GM19239 (cell line): ENCODE data around the gene CCNG2.
"Not testable (repeated sequence)": the region's sequence is repeated elsewhere in the genome, so short reads cannot be mapped to it uniquely, and the experiment has no call there.

Experiments
- DNase-seq: peaks from one replicate; pipeline ENCODE4 v3.0.0; 2011; ENCODE audit warnings: low spot score; ENCODE audit not compliant: insufficient read length
- FAIRE-seq: peaks from 2 replicates; lab custom pipeline; 2011; peaks lifted over from hg19 to GRCh38; lab: Jason Lieb, UNC

CCNG2 gene

GRCh38 chr4:77156912-77157858 lies at the start of gene CCNG2:
Gene CCNG2 (plus strand): TSS chr4:77157207. CDS start chr4:77158533, 1,326 bp downstream.
- FAIRE-seq = no peak
- peak; percentile 26 for DNase-seq

GRCh38 chr4:77110730-77111129 lies 46.3 kb upstream of the CCNG2 start:
- no peak for DNase-seq
- FAIRE-seq = no peak

GRCh38 chr4:77113069-77113468 lies 43.9 kb upstream of the CCNG2 start:
- DNase-seq (no peak), FAIRE-seq (no peak)

GRCh38 chr4:77117721-77118120 lies 39.3 kb upstream of the CCNG2 start:
- DNase-seq = no peak
- no peak for FAIRE-seq

- DNase-seq = no peak
- FAIRE-seq = no peak
These were observed 36.0 kb upstream of the CCNG2 start for GRCh38 chr4:77120886-77121508.

- DNase-seq (no peak), FAIRE-seq (no peak)
These were observed 35.2 kb upstream of the CCNG2 start for GRCh38 chr4:77121736-77122240.

DNA sequence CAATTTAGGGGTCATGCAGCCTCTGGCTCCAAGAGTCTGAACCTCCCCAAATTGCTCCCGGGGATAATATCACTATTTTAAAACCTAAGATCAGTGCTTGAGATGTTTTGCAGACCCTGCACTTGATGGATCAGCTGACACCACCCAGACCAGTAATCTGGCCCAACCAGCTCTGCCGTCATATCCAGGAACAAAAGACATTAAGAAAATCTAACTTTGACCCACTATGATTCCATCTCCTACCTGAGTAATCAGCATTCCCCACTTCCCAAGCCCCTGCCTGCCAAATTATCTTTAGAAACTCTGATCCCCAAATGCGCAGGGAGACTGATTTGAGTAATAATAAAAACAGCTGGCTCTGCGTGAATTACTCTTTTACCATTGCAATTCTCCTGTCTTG lies 34.4 kb upstream of the CCNG2 start:
- FAIRE-seq = no peak
- DNase-seq = no peak

GRCh38 chr4:77123411-77123810 lies 33.6 kb upstream of the CCNG2 start:
- DNase-seq = no peak
- no peak for FAIRE-seq

DNA sequence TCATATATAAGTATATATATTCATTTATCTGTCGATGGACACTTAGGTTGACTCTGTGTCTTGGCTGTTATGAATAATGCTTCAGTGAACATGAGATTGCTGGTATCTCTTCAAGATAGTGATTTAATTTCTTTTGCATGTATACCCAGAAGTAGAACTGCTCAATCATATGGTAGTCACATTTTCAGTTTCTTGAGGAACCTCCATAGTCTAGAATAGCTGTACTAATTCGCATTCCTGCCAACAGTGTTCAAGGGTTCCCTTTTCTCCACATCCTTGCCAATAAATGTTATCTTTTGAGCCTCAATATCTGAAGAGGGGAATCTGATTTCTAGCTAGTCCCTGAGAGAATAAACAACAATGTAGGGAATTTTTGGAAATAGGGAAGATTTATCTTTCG lies 32.4 kb upstream of the CCNG2 start:
- FAIRE-seq (no peak), DNase-seq (no peak)

DNA sequence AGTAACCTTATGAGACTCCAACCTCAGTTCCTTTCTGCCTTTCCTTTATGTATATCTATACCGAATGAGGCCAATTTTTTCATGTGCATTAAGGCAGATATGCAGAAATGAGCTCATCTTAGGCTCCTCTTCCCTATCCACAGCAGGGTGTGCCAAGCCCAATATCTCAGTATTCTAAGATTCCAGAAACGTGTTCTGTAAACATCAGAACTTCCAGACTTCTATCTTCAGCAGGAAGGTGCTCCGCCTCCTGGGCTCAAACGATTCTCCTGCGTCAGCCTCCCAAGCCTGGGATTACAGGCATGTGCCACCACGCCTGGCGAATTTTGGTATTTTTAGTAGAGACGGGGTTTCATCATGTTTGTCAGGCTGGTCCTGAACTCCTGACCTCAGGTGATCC lies 31.0 kb upstream of the CCNG2 start:
- FAIRE-seq = no peak
- DNase-seq = no peak

DNA sequence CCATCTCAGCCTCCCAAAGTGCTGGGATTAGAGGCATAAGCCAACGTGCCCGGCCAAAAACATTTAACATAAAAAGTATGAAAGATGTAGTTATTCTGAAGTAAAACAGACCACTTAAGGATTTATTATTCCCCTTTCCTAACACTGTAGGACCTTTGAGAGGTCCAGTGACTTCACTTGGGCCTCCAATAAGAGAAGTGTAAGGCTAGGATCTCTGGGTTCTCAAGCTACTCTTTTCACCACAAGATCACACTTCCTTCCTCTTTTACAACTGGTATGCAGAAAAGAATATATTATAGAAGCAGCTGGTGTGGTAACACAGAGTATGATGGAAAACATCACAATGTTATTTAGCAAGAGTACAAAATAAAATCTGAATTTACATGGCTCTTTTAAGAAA lies 30.2 kb upstream of the CCNG2 start:
- no peak for DNase-seq
- no peak for FAIRE-seq

DNA sequence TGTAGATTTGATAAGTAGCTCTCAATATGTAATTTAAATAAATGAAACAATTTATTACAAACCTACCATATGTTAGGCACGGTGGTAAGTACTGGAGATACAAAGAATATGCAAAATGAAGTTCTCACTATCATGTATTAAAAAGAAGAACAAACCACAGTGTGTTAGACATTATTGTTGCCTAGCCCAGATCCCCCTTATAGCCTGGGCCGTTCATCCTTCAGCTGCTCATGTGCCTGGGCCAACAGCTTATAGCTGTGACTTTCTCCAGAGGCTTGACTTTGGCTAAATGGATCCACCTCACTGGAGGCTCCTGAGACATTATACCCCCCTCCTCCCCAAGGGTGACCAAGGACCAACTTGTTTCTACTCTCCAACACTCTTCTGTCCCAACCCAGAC lies 29.8 kb upstream of the CCNG2 start:
- peak; percentile 53 for FAIRE-seq
- no peak for DNase-seq

GRCh38 chr4:77127837-77128621 lies 29.0 kb upstream of the CCNG2 start:
- no peak for FAIRE-seq
- no peak for DNase-seq

- FAIRE-seq (no peak), DNase-seq (no peak)
These were observed 24.2 kb upstream of the CCNG2 start for GRCh38 chr4:77132652-77133312.

- not testable (repeated sequence) for DNase-seq, FAIRE-seq
These were observed 19.6 kb upstream of the CCNG2 start for GRCh38 chr4:77137448-77137847.

DNA sequence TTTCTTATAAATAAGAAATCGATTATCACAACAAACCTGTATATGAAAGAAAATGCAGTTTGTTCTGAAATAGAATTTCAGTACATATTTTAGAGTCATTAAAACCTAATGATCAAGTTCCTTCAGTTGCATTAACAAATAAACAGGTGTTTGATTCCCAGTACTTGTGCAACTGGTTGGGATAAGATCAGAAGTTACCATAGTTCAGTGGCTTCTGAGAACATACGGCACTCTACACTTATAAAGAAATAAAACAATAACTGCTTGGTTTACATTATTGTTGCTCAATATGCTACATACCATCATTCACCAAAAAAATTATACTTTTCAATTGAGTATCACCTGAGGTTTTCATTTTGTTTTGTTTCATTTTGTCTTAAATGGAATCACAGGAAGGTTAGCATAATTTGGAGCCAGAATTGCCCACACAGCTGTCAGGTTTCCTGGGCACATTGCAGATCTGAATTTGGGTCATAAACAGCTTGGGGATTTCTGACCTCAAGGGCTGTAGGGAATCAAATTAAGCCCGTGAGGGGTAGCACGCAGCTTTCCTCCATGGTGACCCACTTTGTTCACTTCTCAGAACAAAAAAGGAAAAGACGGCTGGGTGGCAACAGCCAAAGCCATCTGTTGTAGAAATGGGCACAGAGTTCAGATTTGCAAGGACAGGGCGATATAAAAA lies 14.9 kb upstream of the CCNG2 start:
- DNase-seq (no peak), FAIRE-seq (no peak)

DNA sequence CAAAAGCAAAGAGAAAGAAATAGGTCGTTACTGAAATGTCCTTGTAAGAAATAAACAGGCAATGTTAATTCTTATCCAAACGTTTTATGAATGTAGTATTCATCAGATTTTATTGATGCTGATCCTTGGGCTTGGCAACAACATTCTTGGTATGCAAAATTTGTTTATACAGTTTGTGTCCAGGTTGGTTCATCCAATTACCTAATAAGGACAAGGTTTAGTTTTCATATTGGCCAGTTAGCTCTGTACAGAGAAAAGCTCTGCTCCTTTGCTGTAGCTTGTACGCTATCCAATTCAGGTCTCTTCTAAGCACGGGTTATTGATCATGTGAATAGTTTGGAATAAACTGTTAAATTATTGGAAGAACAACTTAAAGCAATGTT lies 14.4 kb upstream of the CCNG2 start:
- DNase-seq = no peak
- FAIRE-seq = no peak

DNA sequence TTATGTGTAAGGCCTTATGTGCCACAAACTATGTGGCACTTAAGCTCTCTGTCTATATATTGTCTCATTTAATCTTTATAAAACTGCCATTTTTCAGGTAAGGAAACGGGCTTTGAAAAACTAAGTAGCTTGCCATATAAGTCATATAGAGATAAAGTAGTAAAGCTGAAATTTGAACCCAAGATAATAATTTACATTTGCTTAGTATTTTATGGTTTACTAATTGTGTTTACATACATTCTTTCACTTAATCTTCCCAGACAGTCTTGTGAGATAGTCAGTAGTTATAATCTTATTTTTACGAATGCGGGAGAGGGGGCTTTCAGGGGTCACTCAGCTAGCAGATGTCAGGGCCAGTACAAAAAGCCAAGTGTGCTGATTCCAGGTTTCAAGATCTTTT lies 13.9 kb upstream of the CCNG2 start:
- FAIRE-seq (no peak), DNase-seq (no peak)

- DNase-seq (no peak), FAIRE-seq (peak; percentile 86)
These were observed 11.2 kb upstream of the CCNG2 start for GRCh38 chr4:77145842-77146185.
